UCSD-AML1 (cell line): Measurements from ENCODE around the gene OGFOD3.
"Not testable (repeated sequence)": the region's sequence is repeated elsewhere in the genome, so short reads cannot be mapped to it uniquely, and the experiment has no call there.

Experiments
- DNase-seq: peaks from one replicate; lab custom pipeline; 2025; ENCODE audit not compliant: unreplicated experiment; lab: John Stamatoyannopoulos, UW

The OGFOD3 gene

DNA sequence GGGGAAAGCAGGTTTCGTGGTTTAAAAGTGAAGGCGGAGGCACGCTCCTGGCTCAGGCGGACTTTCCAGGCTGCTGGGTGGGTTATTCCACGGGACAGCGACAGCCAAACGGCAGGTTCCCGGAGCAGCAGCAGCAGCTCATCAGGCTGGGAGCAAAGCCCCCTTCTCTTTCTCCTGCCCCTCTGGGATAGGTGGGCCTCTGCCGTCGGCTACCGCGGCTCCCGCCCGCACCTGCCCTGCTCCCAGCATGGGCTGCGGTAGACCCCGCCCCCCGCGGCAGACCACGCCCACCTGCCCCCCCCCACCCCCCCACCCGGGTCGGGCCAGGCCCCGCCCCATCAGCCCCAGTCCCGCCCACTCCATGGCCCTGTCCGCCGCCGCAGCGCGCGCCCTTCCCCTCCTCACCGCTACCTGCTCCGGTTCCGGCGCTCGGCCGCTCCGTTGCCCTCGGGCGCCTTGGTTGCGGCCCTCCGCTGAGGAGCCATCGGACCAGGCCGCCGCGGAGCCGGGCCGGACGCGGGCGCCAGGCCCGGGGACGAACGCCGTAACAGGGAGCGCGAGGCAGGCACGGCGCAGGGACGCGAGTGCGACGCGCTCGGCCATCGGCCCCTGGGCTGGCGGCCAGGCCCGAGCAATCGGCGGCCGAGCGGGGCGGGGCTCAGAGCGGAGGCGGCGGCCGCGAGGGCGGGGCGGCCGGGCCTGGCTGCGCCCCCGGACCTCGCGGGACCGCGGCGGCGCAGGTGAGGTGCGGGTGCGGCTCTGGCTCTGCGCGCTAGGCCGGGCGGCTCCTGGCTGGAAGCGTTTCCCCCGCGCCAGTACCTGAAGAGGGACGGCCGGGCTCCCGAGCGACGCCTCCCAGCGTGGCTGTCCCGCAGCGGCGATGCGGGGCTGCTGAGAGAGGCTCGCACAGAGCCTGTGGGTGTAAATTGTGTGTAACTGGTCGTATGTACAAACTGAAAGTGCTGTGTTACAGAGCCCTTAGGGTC lies at the start of gene OGFOD3, which contains the start of gene HEXD:
OGFOD3 (minus strand) TSS at position 586 of the 986 bp plus-strand sequence; CDS start at position 485, 101 bp downstream.
HEXD (plus strand) TSS at position 347 of the 986 bp plus-strand sequence. CDS start 1,453 bp downstream, outside the sequence.
- peak; percentile 90 for DNase-seq

DNA sequence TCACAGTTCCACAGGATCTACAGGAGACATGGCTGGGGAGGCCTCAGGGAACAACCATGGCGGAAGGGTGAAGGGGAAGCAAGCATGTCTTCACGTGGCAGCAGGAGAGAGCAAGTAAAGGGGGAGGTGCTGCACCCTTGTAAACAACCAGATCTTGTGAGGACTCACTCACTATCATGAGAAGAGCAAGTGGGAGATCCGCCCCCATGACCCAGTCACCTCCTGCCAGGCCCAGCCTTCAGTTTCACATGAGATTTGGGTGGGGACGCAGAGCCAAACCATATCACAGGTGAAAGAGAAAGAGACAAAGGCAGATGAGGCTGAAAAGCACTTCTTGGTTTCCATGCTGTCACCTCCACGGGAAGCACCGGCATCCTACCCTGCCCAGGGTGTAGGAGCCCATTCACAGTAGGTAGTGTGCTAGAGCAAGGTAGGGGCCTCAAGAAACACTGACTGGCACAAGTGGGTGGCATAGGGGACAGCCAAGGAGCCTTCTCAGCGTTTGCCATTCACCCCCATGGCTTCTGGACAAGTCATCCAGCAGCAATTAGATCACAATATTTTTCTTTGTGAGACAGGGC lies 46.7 kb upstream of the OGFOD3 start:
- no peak for DNase-seq

DNA sequence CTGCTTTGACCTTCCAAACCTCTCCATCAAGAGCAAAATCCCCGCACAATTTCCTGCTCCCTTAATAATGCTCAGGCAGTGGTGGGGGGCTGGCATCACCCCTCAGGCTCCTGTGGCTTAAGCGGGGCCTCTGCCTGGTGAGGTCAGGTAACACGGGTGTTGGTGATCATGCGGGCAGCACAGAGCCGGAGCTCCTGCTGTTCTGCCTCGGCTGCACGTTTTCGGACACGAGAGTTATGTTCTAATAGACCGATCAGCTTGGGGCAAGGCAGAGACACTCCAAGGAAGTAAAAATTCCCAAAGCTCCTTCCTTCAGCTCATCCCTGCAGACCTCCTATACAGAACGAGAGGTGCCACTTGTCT lies 46.2 kb upstream of the OGFOD3 start:
- no peak for DNase-seq

DNA sequence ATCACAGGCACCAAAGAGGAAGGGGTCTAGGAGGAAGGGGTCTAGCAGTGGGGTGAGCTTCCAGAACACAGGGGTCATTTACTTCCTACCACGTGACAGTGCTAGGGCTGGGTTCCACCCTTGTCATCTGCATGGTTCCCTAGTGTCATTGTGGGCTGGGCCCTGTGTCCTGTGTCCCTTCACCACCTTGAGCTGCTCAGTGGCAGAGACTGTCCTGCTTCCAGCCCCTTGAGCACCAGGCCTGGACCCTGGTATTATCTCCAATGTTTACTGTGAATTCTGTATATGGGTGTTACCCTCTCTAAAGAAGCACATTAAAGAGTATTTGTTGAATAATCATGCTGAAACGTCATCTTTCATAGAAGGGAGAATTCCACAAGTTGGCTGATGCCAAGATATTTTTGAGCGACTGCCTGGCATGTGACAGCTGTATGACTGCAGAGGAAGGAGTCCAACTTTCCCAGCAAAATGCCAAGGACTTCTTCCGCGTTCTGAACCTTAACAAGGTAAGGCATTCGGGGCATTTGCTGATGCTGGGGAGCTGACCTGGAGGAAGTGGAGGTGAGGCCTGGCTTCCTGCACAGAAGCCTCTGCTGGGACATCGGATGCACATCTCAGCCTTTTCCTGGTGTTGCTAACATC lies 45.7 kb upstream of the OGFOD3 start:
- no peak for DNase-seq

GRCh38 chr17:82463391-82463790 lies 45.0 kb upstream of the OGFOD3 start:
- DNase-seq: no peak

DNA sequence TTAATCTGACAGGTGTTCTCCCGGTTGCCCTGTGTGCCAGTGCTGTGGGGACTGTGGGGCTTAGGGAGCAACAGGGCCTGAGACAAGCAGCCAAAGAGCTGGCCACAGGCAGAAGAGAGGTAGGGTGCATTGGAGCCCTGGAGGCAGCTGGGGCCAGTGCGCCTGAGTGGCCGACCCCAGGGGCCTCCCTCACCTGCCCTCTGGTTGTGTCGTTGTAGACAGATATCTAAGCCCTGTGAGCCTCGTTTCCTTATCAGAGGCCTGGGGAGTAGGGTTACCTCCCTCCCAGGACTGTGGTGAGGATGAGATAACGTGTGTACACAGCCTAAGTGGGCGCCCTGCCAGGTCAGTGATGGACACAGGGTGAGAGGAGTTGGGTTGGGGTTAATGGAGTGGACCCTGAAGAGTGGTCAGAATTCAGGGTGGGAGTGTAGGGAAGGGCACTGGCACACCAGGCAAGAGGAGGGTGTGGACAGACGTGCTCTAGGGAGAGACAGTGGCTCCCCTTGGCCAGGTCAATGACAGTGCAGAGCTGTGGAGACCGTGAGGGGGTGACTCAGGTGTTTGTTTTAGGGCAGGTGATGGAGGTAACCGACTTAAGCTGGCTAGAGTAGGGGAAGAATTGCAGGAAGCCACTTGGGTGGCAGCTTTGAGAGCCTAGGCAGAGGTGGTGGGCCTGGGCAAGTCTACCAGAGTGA lies 43.6 kb upstream of the OGFOD3 start:
- no peak for DNase-seq

DNA sequence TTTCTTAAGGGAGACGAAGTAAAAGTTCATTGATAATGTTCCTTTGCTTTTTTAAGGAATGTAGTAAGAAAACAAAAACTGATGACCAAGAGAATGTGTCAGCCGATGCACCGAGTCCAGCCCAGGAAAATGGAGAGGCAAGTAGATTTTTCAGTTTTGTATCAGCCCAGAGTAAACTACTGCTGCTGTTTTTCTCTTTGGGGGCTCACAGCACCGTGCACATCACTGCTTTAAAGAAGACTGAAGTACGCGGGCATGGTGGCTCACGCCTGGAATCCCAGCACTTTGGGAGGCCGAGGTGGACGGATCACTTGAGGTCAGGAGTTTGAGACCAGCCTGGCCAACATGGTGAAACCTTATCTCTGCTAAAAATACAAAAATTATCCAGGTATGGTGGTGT lies 41.5 kb upstream of the OGFOD3 start:
- DNase-seq: not testable (repeated sequence)

- peak; percentile 59 for DNase-seq
Measured at GRCh38 chr17:82458885-82459424, 40.6 kb upstream of the OGFOD3 start.

DNA sequence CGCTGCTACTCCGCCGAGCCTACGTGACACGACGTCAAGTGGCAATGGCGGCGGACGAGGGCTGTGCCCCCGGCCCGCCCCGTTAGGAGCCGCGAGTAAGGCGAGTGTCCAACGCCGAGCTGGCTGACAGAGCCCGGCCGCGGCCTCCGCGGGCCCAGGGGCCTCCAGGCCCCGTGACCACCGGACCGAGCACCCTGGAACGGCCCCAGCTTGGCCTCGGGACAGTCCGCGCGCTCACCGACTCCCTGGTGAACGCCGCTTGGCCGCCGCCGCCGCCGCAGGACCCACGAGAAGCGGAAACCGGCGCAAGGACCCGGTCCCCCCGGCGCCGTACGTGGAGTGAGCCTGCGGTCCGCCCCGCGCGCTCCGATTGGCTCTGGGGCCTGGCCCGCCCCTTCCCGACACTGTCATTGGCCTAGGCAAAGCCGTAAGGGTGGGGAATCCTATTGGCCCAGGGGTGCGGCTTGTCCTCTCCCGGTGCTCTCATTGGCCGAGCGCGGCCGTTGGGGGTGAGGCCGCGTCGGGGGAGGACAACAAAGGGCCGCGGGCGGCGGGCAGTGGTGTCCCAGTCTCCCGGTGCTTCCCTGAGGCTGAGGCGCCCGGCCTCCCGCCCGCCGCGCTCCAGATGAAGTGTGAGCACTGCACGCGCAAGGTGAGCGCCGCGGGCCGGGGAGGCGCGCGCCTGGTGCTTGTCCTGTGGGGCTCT lies 39.9 kb upstream of the OGFOD3 start, which contains the start of gene NARF:
NARF (plus strand) TSS at position 563 of the 706 bp plus-strand sequence; CDS start at position 626, 63 bp downstream.
- DNase-seq: peak; percentile 97

DNA sequence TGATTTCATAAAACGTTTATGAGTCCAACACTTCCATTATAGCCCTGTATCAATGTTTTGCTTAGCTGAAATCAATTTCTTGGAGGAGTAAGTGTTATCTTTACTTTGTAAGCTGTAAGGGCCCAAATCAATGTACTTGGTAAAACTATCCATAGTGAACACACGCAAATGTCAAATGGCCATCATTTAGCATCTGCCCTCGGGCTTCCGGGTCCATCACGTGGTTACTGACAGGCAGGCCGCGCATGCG lies 39.5 kb upstream of the OGFOD3 start:
- DNase-seq: no peak

- DNase-seq: no peak
Measured at GRCh38 chr17:82457073-82457928, 38.9 kb upstream of the OGFOD3 start.

DNA sequence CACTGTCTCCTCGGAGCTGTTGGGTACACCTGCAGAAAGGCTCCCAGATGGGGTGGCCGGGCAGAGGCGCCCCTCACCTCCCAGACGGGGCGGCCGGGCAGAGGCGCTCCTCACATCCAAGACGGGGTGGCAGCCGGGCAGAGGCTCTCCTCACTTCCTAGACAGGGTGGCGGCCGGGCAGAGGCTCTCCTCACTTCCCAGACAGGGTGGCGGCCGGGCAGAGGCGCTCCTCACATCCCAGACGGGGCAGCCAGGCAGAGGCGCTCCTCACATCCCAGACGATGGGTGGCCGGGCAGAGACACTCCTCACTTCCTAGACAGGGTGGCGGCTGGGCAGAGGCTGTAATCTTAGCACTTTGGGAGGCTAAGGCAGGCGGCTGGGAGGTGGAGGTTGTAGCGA lies 35.3 kb upstream of the OGFOD3 start:
- not testable (repeated sequence) for DNase-seq

DNA sequence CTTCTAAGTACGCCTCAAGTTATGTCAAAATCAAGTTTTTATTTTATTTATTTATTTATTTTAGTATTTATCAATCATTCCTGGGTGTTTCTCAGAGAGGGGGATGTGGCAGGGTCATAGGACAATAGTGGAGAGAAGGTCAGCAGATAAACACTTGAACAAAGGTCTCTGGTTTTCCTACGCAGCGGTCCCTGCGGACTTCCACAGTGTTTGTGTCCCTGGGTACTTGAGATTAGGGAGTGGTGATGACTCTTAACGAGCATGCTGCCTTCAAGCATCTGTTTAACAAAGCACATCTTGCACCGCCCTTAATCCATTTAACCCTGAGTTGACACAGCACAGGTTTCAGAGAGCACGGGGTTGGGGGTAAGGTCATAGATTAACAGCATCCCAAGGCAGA lies 34.8 kb upstream of the OGFOD3 start:
- DNase-seq: not testable (repeated sequence)

GRCh38 chr17:82452162-82452561 lies 33.8 kb upstream of the OGFOD3 start:
- no peak for DNase-seq

- DNase-seq: peak; percentile 96
Measured at GRCh38 chr17:82450357-82451106, 32.1 kb upstream of the OGFOD3 start, which contains the start of gene CYBC1. TSS of gene CYBC1 (minus strand) at chr17:82450752. CDS start at chr17:82449254, 1,498 bp downstream.

DNA sequence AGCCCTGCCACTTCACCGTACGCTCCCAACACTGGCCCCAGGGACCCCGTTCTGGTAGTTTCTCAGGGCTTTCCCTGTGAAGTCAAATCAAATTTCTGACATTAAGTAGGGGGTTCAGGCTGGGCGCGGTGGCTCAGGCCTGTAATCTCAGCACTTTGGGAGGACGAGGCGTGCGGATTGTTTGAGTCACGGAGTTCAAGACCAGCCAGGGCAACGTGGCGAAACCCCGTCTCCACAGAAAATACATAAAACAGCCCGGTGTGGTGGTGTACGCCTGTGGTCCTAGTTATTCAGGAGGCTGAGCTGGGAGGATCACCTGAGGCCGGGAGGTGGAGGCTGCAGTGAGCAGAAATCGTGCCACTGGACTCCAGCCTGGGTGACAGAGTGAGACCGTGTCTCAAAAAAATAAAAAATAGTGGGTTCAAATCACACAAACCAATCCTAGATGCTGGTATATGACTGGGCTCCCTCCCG lies 31.5 kb upstream of the OGFOD3 start:
- DNase-seq: no peak

DNA sequence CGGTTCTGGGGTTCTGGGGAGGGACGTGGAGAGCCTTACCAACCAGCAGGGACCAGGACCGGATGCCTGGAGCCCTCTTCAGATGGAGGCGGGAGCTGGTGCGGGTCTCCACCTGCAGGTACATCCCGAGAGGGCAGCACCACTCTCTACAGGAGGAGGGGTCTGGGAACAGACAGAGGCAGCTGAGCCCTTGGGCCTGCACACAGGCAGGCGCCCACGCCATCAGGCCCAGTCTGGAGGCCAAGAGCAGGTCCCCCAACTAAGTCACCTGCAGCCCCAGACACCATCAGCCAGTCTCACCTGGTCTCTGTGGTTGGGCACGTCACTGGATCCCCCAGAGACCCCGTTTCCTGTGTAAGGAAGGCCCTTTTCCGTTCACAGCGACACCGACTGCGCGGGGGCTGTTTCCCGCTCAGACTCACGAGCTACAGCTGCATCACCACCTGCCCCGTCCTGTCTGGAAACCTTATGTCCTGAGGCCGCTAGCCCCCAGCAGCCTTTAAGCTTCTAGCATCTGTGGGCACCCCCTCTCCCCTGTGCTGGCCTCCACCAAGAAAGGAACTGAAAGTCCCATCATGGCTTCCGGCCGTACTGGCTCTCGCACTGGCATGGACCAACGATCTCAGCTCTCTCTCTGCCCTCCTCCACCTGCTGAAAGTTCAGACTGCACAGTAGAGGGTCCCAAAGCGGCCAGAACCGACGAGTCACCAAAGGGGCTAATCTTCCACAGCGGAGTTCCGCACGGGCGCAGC lies 30.9 kb upstream of the OGFOD3 start:
- DNase-seq: peak; percentile 31

DNA sequence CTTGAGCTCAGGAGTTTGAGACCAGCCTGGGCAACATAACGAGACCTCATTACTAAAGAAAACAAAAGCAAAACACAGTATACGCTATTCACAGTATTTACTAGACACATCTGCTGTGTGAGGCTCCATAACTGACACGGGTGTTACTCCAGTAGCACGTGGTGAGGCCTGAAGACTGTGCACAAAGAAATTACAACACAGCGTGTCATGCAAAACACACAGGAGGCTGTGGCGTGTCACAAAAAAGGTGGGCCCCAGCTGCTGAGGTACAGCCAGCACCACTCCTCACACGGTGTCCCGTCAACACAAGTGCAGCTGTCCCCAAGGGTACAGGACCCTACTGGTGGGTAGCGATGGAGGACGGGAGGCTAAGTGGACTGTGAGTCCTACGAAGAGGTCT lies 29.5 kb upstream of the OGFOD3 start:
- no peak for DNase-seq
